Astrocyte (in vitro differentiated cells and primary cell): Measurements from ENCODE around the gene PUS7. TPM values are rescaled to one million over a fixed set of nuclear protein-coding genes. Genes with fewer than 3 reads are reported as not detected.
"Not testable (repeated sequence)": the region's sequence is repeated elsewhere in the genome, so short reads cannot be mapped to it uniquely, and the experiment has no call there.

Experiments
- DNase-seq: peaks from one replicate; pipeline ENCODE4 v3.0.0-alpha.2; 2010; ENCODE audit warnings: low read depth
- FAIRE-seq: peaks from 2 replicates; lab custom pipeline; 2011; peaks lifted over from hg19 to GRCh38; lab: Jason Lieb, UNC
- H2AFZ ChIP-seq: 2 replicates; pipeline ENCODE4 v1.6.0; 2012; ENCODE audit warnings: low read depth, low read length, inconsistent platforms
- H3K27ac ChIP-seq: 2 replicates; pipeline ENCODE4 v1.5.1; 2011; ENCODE audit warnings: low read depth, low read length, inconsistent platforms
- H3K27me3 ChIP-seq: 2 replicates; pipeline ENCODE4 v1.6.0; 2011; ENCODE audit warnings: low read length, inconsistent platforms; ENCODE audit not compliant: insufficient read depth
- H3K36me3 ChIP-seq: 2 replicates; pipeline ENCODE4 v1.5.1; 2011; ENCODE audit warnings: low read length, inconsistent platforms; ENCODE audit not compliant: insufficient read depth
- H3K4me1 ChIP-seq: 2 replicates; pipeline ENCODE4 v1.5.1; 2011; ENCODE audit warnings: low read length, inconsistent platforms; ENCODE audit not compliant: insufficient read depth
- H3K4me2 ChIP-seq: 2 replicates; pipeline ENCODE4 v1.6.0; 2012; ENCODE audit warnings: low read length, inconsistent platforms
- H3K4me3 ChIP-seq: 2 replicates; pipeline ENCODE4 v1.5.1; 2011; ENCODE audit warnings: low read depth, mild to moderate bottlenecking, low read length, inconsistent platforms; ENCODE audit not compliant: insufficient read depth
- H3K79me2 ChIP-seq: 2 replicates; pipeline ENCODE4 v1.6.0; 2012; ENCODE audit warnings: mild to moderate bottlenecking, low read length, inconsistent platforms; ENCODE audit not compliant: insufficient read depth
- H3K9ac ChIP-seq: 2 replicates; pipeline ENCODE4 v1.6.0; 2012; ENCODE audit warnings: mild to moderate bottlenecking, low read length, inconsistent platforms
- H3K9me3 ChIP-seq: 2 replicates; pipeline ENCODE4 v1.5.1; 2012; ENCODE audit warnings: low read depth, mild to moderate bottlenecking, low read length, inconsistent platforms; ENCODE audit not compliant: insufficient read depth
- H4K20me1 ChIP-seq: 2 replicates; pipeline ENCODE4 v1.6.0; 2012; ENCODE audit warnings: low read length, inconsistent platforms; ENCODE audit not compliant: insufficient read depth
- H3K27ac Mint-ChIP-seq: one replicate; pipeline ENCODE4 v1.8.0; 2021; ENCODE audit warnings: mild to moderate bottlenecking, mixed read lengths; ENCODE audit not compliant: unreplicated experiment
- H3K27me3 Mint-ChIP-seq: one replicate; pipeline ENCODE4 v1.8.0; 2021; ENCODE audit warnings: low read depth, mixed read lengths; ENCODE audit not compliant: unreplicated experiment
- H3K36me3 Mint-ChIP-seq: one replicate; pipeline ENCODE4 v1.8.0; 2021; ENCODE audit warnings: low read depth, mixed read lengths; ENCODE audit not compliant: unreplicated experiment
- H3K4me1 Mint-ChIP-seq: one replicate; pipeline ENCODE4 v1.8.0; 2021; ENCODE audit warnings: low read depth, mixed read lengths; ENCODE audit not compliant: unreplicated experiment
- H3K4me3 Mint-ChIP-seq: one replicate; pipeline ENCODE4 v1.8.0; 2021; ENCODE audit warnings: mild to moderate bottlenecking, moderate library complexity, mixed read lengths; ENCODE audit not compliant: unreplicated experiment
- H3K9me3 Mint-ChIP-seq: one replicate; pipeline ENCODE4 v1.8.0; 2021; ENCODE audit warnings: mild to moderate bottlenecking, mixed read lengths; ENCODE audit not compliant: unreplicated experiment
- CTCF ChIP-seq: IDR thresholded peaks from 2 replicates; pipeline ENCODE4 v1.5.1; 2011; ENCODE audit warnings: low read depth, mild to moderate bottlenecking, inconsistent platforms, low read length, moderate library complexity; ENCODE audit not compliant: insufficient read depth
- EZH2 ChIP-seq: IDR thresholded peaks from 2 replicates; pipeline ENCODE4 v1.6.1; 2012; ENCODE audit warnings: mild to moderate bottlenecking, low read length, inconsistent platforms; ENCODE audit not compliant: insufficient read depth
- total RNA-seq: library from RNA; stranded (reverse); gene quantifications from 2 replicates; pipeline ENCODE4 v1.2.1, GENCODE V29; 2021

The PUS7 gene
- total RNA-seq, 1 donor from 2014 or later, result 29.5 TPM

GRCh38 chr7:105413887-105414437 is 108.1 kb downstream of the PUS7 start:
- no peaks in the 10 kb centered on the region for H3K4me1 ChIP-seq
- no peaks in the 10 kb centered on the region for H3K79me2 ChIP-seq
- no peak overlapping the region for H3K4me3 Mint-ChIP-seq
- H3K27ac ChIP-seq, result no peak overlapping the region
- FAIRE-seq (no peak), DNase-seq (no peak)
- H3K4me1 Mint-ChIP-seq, result no peaks in the 10 kb centered on the region
- no peaks in the 10 kb centered on the region for H3K9me3 Mint-ChIP-seq
- no peaks in the 10 kb centered on the region for H3K27me3 Mint-ChIP-seq
- H3K4me2 ChIP-seq, result no peak overlapping the region
- no peak overlapping the region for H3K4me3 ChIP-seq
- H3K9me3 ChIP-seq, result no peaks in the 10 kb centered on the region
- no peak for TF ChIP-seq CTCF
- no peak for TF ChIP-seq EZH2
- no peaks in the 10 kb centered on the region for H4K20me1 ChIP-seq
- no peaks in the 10 kb centered on the region for H3K27me3 ChIP-seq
- no peaks in the 10 kb centered on the region for H3K36me3 ChIP-seq
- no peak overlapping the region for H3K9ac ChIP-seq
- no peak overlapping the region for H3K27ac Mint-ChIP-seq
- no peak overlapping the region for H2AFZ ChIP-seq
- H3K36me3 Mint-ChIP-seq, result no peaks in the 10 kb centered on the region

- not testable (repeated sequence) for H2AFZ ChIP-seq, FAIRE-seq, H3K27ac ChIP-seq, H3K4me2 ChIP-seq, H3K27me3 ChIP-seq, H4K20me1 ChIP-seq, H3K9ac ChIP-seq, H3K4me1 Mint-ChIP-seq, H3K27me3 Mint-ChIP-seq, H3K9me3 ChIP-seq, H3K79me2 ChIP-seq, H3K4me3 Mint-ChIP-seq, H3K4me1 ChIP-seq, H3K4me3 ChIP-seq, H3K36me3 Mint-ChIP-seq, DNase-seq, H3K36me3 ChIP-seq, H3K27ac Mint-ChIP-seq, H3K9me3 Mint-ChIP-seq
Measured at GRCh38 chr7:105410774-105411173, 111.3 kb downstream of the PUS7 start.

GRCh38 chr7:105409775-105410174 is 112.3 kb downstream of the PUS7 start:
- not testable (repeated sequence) for H3K4me1 Mint-ChIP-seq, H3K36me3 ChIP-seq, H3K4me3 ChIP-seq, H3K4me2 ChIP-seq, H3K27me3 ChIP-seq, H3K27ac Mint-ChIP-seq, H3K9me3 Mint-ChIP-seq, H3K9ac ChIP-seq, H3K4me1 ChIP-seq, H3K79me2 ChIP-seq, H3K9me3 ChIP-seq, H3K36me3 Mint-ChIP-seq, H3K27me3 Mint-ChIP-seq, H4K20me1 ChIP-seq, H3K4me3 Mint-ChIP-seq, H2AFZ ChIP-seq, FAIRE-seq, DNase-seq, H3K27ac ChIP-seq
